ENCODE measurements around the gene PRODH2.
"Not testable (repeated sequence)": the region's sequence is repeated elsewhere in the genome, so short reads cannot be mapped to it uniquely, and the experiment has no call there.

DNA sequence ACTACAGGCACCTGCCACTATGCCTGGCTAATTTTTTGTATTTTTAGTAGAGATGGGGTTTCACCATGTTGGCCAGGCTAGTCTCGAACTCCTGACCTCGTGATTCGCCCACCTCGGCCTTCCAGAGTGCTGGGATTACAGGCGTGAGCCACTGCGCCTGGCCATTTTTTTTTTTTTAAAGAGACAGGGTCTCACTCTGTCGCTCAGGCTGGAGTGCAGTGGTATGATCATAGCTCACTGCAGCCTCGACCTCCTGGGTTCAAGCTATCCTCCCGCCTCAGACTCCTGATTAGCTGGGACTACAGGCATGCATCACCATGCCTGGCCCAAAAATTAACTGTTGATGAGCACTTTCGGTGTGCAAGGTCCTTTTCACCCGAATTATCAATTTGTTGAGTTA is 23.5 kb upstream of the PRODH2 start:
- TF ChIP-seq, protein P1, sequence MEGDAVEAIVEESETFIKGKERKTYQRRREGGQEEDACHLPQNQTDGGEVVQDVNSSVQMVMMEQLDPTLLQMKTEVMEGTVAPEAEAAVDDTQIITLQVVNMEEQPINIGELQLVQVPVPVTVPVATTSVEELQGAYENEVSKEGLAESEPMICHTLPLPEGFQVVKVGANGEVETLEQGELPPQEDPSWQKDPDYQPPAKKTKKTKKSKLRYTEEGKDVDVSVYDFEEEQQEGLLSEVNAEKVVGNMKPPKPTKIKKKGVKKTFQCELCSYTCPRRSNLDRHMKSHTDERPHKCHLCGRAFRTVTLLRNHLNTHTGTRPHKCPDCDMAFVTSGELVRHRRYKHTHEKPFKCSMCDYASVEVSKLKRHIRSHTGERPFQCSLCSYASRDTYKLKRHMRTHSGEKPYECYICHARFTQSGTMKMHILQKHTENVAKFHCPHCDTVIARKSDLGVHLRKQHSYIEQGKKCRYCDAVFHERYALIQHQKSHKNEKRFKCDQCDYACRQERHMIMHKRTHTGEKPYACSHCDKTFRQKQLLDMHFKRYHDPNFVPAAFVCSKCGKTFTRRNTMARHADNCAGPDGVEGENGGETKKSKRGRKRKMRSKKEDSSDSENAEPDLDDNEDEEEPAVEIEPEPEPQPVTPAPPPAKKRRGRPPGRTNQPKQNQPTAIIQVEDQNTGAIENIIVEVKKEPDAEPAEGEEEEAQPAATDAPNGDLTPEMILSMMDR (IDR thresholded peaks at IDR 0.05) = not testable (repeated sequence)
- TF ChIP-seq POLR2A, POLR2AphosphoS5, EP300 (IDR thresholded peaks at IDR 0.05): not testable (repeated sequence)

Data from suprapubic skin (tissue), 4 donors.